H9 (cell line): Measurements from ENCODE around the gene MDGA2. TPM values are rescaled to one million over a fixed set of nuclear protein-coding genes. Genes with fewer than 3 reads are reported as not detected.

Experiments used
- DNase-seq: peaks from one replicate; pipeline ENCODE4 v3.0.0-alpha.2; 2017
- H2AFZ ChIP-seq: one replicate; pipeline ENCODE4 v1.6.1; 2013; ENCODE audit warnings: mild to moderate bottlenecking, low read length, control low read depth, moderate library complexity
- H2AK5ac ChIP-seq: 2 replicates; pipeline ENCODE4 v1.6.1; 2013; ENCODE audit warnings: low read length, control low read depth, mixed read lengths; ENCODE audit not compliant: insufficient read length
- H2BK120ac ChIP-seq: one replicate; pipeline ENCODE4 v1.6.1; 2013; ENCODE audit warnings: low read depth, mild to moderate bottlenecking, low read length, control low read depth, inconsistent platforms; ENCODE audit not compliant: poor library complexity, severe bottlenecking
- H2BK12ac ChIP-seq: 2 replicates; pipeline ENCODE4 v1.6.1; 2013; ENCODE audit warnings: low read length, control low read depth, mixed read lengths, low read depth; ENCODE audit not compliant: insufficient read length
- H2BK15ac ChIP-seq: 2 replicates; pipeline ENCODE4 v1.6.1; 2013; ENCODE audit warnings: low read depth, low read length, control low read depth
- H2BK20ac ChIP-seq: one replicate; pipeline ENCODE4 v1.6.1; 2013; ENCODE audit warnings: low read depth, mild to moderate bottlenecking, low read length, control low read depth, inconsistent platforms; ENCODE audit not compliant: poor library complexity, severe bottlenecking
- H2BK5ac ChIP-seq: 2 replicates; pipeline ENCODE4 v1.6.1; 2013; ENCODE audit warnings: low read length, control low read depth, mixed read lengths; ENCODE audit not compliant: insufficient read length
- H3K14ac ChIP-seq: 2 replicates; pipeline ENCODE4 v1.6.1; 2013; ENCODE audit warnings: low read length, control low read depth; ENCODE audit not compliant: insufficient read depth
- H3K18ac ChIP-seq: 2 replicates; pipeline ENCODE4 v1.6.1; 2013; ENCODE audit warnings: low read depth, mild to moderate bottlenecking, mixed read lengths, low read length, control low read depth; ENCODE audit not compliant: insufficient read length
- H3K23ac ChIP-seq: 2 replicates; pipeline ENCODE4 v1.6.1; 2013; ENCODE audit warnings: low read length, control low read depth, mixed read lengths, low read depth; ENCODE audit not compliant: insufficient read length
- H3K23me2 ChIP-seq: 2 replicates; pipeline ENCODE4 v1.6.1; 2013; ENCODE audit warnings: low read depth, mild to moderate bottlenecking, mixed read lengths, low read length, control low read depth; ENCODE audit not compliant: insufficient read length, poor library complexity, severe bottlenecking
- H3K27ac ChIP-seq: 2 replicates; pipeline ENCODE4 v1.5.1; 2013; ENCODE audit warnings: low read length, control low read depth, mixed read lengths, low read depth; ENCODE audit not compliant: insufficient read length
- H3K27me3 ChIP-seq: 2 replicates; pipeline ENCODE4 v1.6.1; 2013; ENCODE audit warnings: low read length, control low read depth, inconsistent platforms; ENCODE audit not compliant: insufficient read depth
- H3K4ac ChIP-seq: 2 replicates; pipeline ENCODE4 v1.6.1; 2013; ENCODE audit warnings: low read depth, mild to moderate bottlenecking, control low read depth, inconsistent platforms, low read length, moderate library complexity
- H3K4me1 ChIP-seq: 2 replicates; pipeline ENCODE4 v1.6.1; 2013; ENCODE audit warnings: low read length, control low read depth, inconsistent platforms; ENCODE audit not compliant: insufficient read depth
- H3K4me2 ChIP-seq: 2 replicates; pipeline ENCODE4 v1.6.1; 2013; ENCODE audit warnings: low read length, control low read depth, mixed read lengths; ENCODE audit not compliant: insufficient read length, insufficient read depth
- H3K56ac ChIP-seq: 2 replicates; pipeline ENCODE4 v1.6.1; 2013; ENCODE audit warnings: low read depth, mild to moderate bottlenecking, mixed read lengths, low read length, control low read depth; ENCODE audit not compliant: insufficient read length
- H3K79me1 ChIP-seq: 2 replicates; pipeline ENCODE4 v1.6.1; 2013; ENCODE audit warnings: low read depth, mild to moderate bottlenecking, moderate library complexity, low read length, control low read depth, inconsistent platforms; ENCODE audit not compliant: insufficient read depth, poor library complexity, severe bottlenecking
- H3K79me2 ChIP-seq: 2 replicates; pipeline ENCODE4 v1.6.1; 2013; ENCODE audit warnings: low read length, control low read depth, inconsistent platforms; ENCODE audit not compliant: insufficient read depth
- H3K9ac ChIP-seq: 2 replicates; pipeline ENCODE4 v1.6.1; 2013; ENCODE audit warnings: low read length, control low read depth, mixed read lengths; ENCODE audit not compliant: insufficient read length; ENCODE audit errors: extremely low read depth
- H3K9me3 ChIP-seq: one replicate; pipeline ENCODE4 v1.6.1; 2013; ENCODE audit warnings: low read depth, low read length, inconsistent platforms; ENCODE audit not compliant: control insufficient read depth
- H3T11ph ChIP-seq: one replicate; pipeline ENCODE4 v1.6.1; 2013; ENCODE audit warnings: mild to moderate bottlenecking, low read length, control low read depth, inconsistent platforms
- H4K20me1 ChIP-seq: one replicate; pipeline ENCODE4 v1.6.1; 2013; ENCODE audit not compliant: control insufficient read depth, insufficient read length, insufficient read depth
- H4K5ac ChIP-seq: 2 replicates; pipeline ENCODE4 v1.6.1; 2013; ENCODE audit warnings: low read depth, mild to moderate bottlenecking, mixed read lengths, low read length, control low read depth; ENCODE audit not compliant: insufficient read length
- H4K8ac ChIP-seq: replicated peaks from 2 replicates; pipeline ENCODE4 v1.6.1; 2013; ENCODE audit warnings: low read length, control low read depth, mixed read lengths, low read depth; ENCODE audit not compliant: insufficient read length
- H4K91ac ChIP-seq: 2 replicates; pipeline ENCODE4 v1.6.1; 2013; ENCODE audit warnings: low read depth, mild to moderate bottlenecking, moderate library complexity, mixed read lengths, low read length, control low read depth; ENCODE audit not compliant: insufficient read length
- H3K27ac Mint-ChIP-seq, 3 experiments: 2 replicates in 2 of 3; 3 replicates in 1 of 3; pipeline ENCODE4 v1.8.0; 2020 to 2021; ENCODE audit warnings: mixed read lengths in 3 of 3, mild to moderate bottlenecking in 1 of 3, moderate library complexity in 1 of 3
- H3K27me3 Mint-ChIP-seq: 2 replicates; pipeline ENCODE4 v1.8.0; 2021; ENCODE audit warnings: low read depth, mild to moderate bottlenecking, moderate library complexity, mixed read lengths
- H3K36me3 Mint-ChIP-seq, 3 experiments: 2 replicates in 2 of 3; 3 replicates in 1 of 3; pipeline ENCODE4 v1.8.0; 2020 to 2021; ENCODE audit warnings: low read depth in 3 of 3, mixed read lengths in 3 of 3; ENCODE audit not compliant: insufficient read depth in 1 of 3
- H3K4me1 Mint-ChIP-seq, 2 experiments: 2 replicates each; pipeline ENCODE4 v1.8.0; 2020; ENCODE audit warnings: mixed read lengths in 2 of 2
- H3K4me3 Mint-ChIP-seq, 2 experiments: 2 replicates in 1 of 2; 3 replicates in 1 of 2; pipeline ENCODE4 v1.8.0; 2020 to 2021; ENCODE audit warnings: mild to moderate bottlenecking in 2 of 2, mixed read lengths in 2 of 2, moderate library complexity in 1 of 2
- H3K9me3 Mint-ChIP-seq, 2 experiments: 2 replicates in 1 of 2; 3 replicates in 1 of 2; pipeline ENCODE4 v1.8.0; 2020; ENCODE audit warnings: mild to moderate bottlenecking in 2 of 2, mixed read lengths in 2 of 2, moderate library complexity in 1 of 2
- WGBS: extraction: QIAGEN DNeasy Blood & Tissue Kit; methylation state at CpG from one replicate; pipeline ENCODE4 v1.1.7; 2013; ENCODE audit warnings: missing lambda C conversion rate, low lambda C conversion rate, mixed read lengths; ENCODE audit not compliant: insufficient read length; ENCODE audit errors: extremely low coverage; 5-methylcytosine and 5-hydroxymethylcytosine counted together
- total RNA-seq: library from RNA; stranded (reverse); gene quantifications from 2 replicates; pipeline ENCODE4 v1.2.1, GENCODE V29; 2021
- TF ChIP-seq, protein P1 (sequence below): fragments of 200-600 bp; sonication (generic); conservative IDR thresholded peaks from 3 replicates; pipeline ENCODE4 v1.8.0; 2021; ENCODE audit warnings: antibody characterized with exemption, mild to moderate bottlenecking

MDGA2 gene
- total RNA-seq, 1 experiment from 2014 or later = 1.9 TPM

DNA sequence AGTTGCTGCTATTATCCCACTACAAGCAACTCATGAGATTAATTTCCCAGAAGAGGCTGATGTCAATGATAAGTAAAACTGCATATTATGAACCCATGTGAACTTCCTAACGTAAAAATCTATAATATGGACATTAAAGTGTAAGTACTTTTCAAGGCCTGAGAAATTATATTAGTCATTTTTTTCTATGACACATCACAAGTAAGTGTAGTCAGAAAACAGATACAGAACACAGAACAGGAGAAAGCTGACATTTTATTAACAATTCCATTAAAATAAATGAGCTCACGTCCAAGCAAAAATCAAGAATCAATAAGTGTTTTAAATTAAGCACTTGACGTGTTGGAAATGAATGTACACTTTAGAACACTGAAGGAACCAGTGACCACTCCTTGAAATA, 155.0 kb downstream of the MDGA2 start:
- Histone ChIP-seq H3K56ac (no peak overlapping the region), H2BK20ac (no peak overlapping the region), H3K18ac (no peak overlapping the region), H3K27ac (no peak overlapping the region), H2BK12ac (no peak overlapping the region), H3K9ac (no peak overlapping the region), H3K14ac (no peak overlapping the region), H3K27me3 (no peaks in the 10 kb centered on the region), H3K79me1 (no peaks in the 10 kb centered on the region), H2BK120ac (no peak overlapping the region), H4K5ac (no peak overlapping the region), H4K20me1 (no peaks in the 10 kb centered on the region), H3K4me1 (no peaks in the 10 kb centered on the region), H2BK5ac (no peak overlapping the region), H3K4me2 (no peak overlapping the region), H3K4ac (no peak overlapping the region), H2BK15ac (no peak overlapping the region), H4K8ac (no peak overlapping the region), H3K9me3 (no peaks in the 10 kb centered on the region), H2AK5ac (no peak overlapping the region), H2AFZ (no peak overlapping the region), H3K23ac (no peak overlapping the region), H3K23me2 (no peaks in the 10 kb centered on the region), H3K79me2 (no peaks in the 10 kb centered on the region), H3T11ph (no peak overlapping the region), H4K91ac (no peak overlapping the region)
- no peaks in the 10 kb centered on the region for H3K27me3 Mint-ChIP-seq
- TF ChIP-seq, protein P1, sequence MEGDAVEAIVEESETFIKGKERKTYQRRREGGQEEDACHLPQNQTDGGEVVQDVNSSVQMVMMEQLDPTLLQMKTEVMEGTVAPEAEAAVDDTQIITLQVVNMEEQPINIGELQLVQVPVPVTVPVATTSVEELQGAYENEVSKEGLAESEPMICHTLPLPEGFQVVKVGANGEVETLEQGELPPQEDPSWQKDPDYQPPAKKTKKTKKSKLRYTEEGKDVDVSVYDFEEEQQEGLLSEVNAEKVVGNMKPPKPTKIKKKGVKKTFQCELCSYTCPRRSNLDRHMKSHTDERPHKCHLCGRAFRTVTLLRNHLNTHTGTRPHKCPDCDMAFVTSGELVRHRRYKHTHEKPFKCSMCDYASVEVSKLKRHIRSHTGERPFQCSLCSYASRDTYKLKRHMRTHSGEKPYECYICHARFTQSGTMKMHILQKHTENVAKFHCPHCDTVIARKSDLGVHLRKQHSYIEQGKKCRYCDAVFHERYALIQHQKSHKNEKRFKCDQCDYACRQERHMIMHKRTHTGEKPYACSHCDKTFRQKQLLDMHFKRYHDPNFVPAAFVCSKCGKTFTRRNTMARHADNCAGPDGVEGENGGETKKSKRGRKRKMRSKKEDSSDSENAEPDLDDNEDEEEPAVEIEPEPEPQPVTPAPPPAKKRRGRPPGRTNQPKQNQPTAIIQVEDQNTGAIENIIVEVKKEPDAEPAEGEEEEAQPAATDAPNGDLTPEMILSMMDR = no peak
- 0 out of 4 replicates have a peak, but pooled peaks cover 0 to 3% of the 10 kb centered on the region in 2 experiments for H3K4me1 Mint-ChIP-seq
- H3K4me3 Mint-ChIP-seq = no peak overlapping the region
- no peak for DNase-seq
- H3K36me3 Mint-ChIP-seq = no peaks in the 10 kb centered on the region
- WGBS = no CpG with 5 or more reads among the region's 3 CpGs
- no peak overlapping the region for H3K27ac Mint-ChIP-seq
- H3K9me3 Mint-ChIP-seq = no peaks in the 10 kb centered on the region
